ENCODE data around the gene TMEM69. TPM values are rescaled to one million over a fixed set of nuclear protein-coding genes. Genes with fewer than 3 reads are reported as not detected.

TMEM69 gene
- total and polyA plus RNA-seq, 2 of the 8 experiments (the other 6 are each of a cell fraction or from before 2014, with no cell fraction given) = 39.0 to 123 TPM

GRCh38 chr1:45668526-45668925, 19.5 kb upstream of the TMEM69 start (continued):
- TF ChIP-seq ATF2 (IDR thresholded peaks at IDR 0.05; ENCODE audit: low read length) = no peak
- TF ChIP-seq PHF8 (conservative IDR thresholded peaks at IDR 0.05; ENCODE audit: low read depth, low read length) = no peak
- TF ChIP-seq SP1 (IDR thresholded peaks at IDR 0.05; ENCODE audit: low read depth, low read length) = no peak
- no peak for TF ChIP-seq POLR2A (IDR thresholded peaks at IDR 0.05; ENCODE audit: control extremely low read depth in 1 of 2, low read depth in 2 of 2, low read length in 2 of 2)
